Neural progenitor cell (in vitro differentiated cells): Measurements from ENCODE around the gene DDX24. TPM values are rescaled to one million over a fixed set of nuclear protein-coding genes. Genes with fewer than 3 reads are reported as not detected.

ENCODE experiments used
- DNase-seq: peaks from one replicate; pipeline ENCODE4 v3.0.0-alpha.2; 2016; ENCODE audit warnings: low spot score
- H2AFZ ChIP-seq: fragments of 200-600 bp; sonication (generic); replicated peaks from 2 replicates; pipeline ENCODE4 v1.6.1; 2016; ENCODE audit warnings: antibody characterized with exemption
- H3F3A ChIP-seq: fragments of 200-600 bp; sonication (generic); 2 replicates; pipeline ENCODE4 v1.6.1; 2016; ENCODE audit warnings: antibody characterized with exemption, low read depth
- H3K27ac ChIP-seq: fragments of 200-600 bp; sonication (generic); 2 replicates; pipeline ENCODE4 v1.5.1; 2016; ENCODE audit warnings: mild to moderate bottlenecking
- H3K27me3 ChIP-seq: fragments of 200-600 bp; sonication (generic); 2 replicates; pipeline ENCODE4 v1.6.1; 2016; ENCODE audit warnings: mild to moderate bottlenecking, moderate library complexity
- H3K36me3 ChIP-seq: fragments of 200-600 bp; sonication (generic); 2 replicates; pipeline ENCODE4 v1.5.1; 2016
- H3K4me1 ChIP-seq: fragments of 200-600 bp; sonication (generic); 2 replicates; pipeline ENCODE4 v1.6.1; 2016; ENCODE audit warnings: mixed run types
- H3K4me2 ChIP-seq: fragments of 200-600 bp; sonication (generic); 2 replicates; pipeline ENCODE4 v1.6.1; 2016
- H3K4me3 ChIP-seq: fragments of 200-600 bp; sonication (generic); 2 replicates; pipeline ENCODE4 v1.5.1; 2016
- H3K79me2 ChIP-seq: fragments of 200-600 bp; sonication (generic); 2 replicates; pipeline ENCODE4 v1.6.1; 2016; ENCODE audit warnings: low read depth
- H3K9ac ChIP-seq: fragments of 200-600 bp; sonication (generic); 2 replicates; pipeline ENCODE4 v1.6.1; 2016
- H3K9me3 ChIP-seq: fragments of 200-600 bp; sonication (generic); 2 replicates; pipeline ENCODE4 v1.5.1; 2016; ENCODE audit warnings: low read depth
- H4K20me1 ChIP-seq: fragments of 200-600 bp; sonication (generic); 2 replicates; pipeline ENCODE4 v1.6.1; 2016; ENCODE audit warnings: low read depth
- H3K27ac Mint-ChIP-seq: 3 replicates; pipeline ENCODE4 v1.8.0; 2021; ENCODE audit warnings: mixed read lengths
- H3K27me3 Mint-ChIP-seq: 2 replicates; pipeline ENCODE4 v1.8.0; 2022; ENCODE audit warnings: low read depth, mild to moderate bottlenecking, inconsistent platforms, moderate library complexity, mixed read lengths; ENCODE audit not compliant: insufficient read depth
- H3K36me3 Mint-ChIP-seq: 3 replicates; pipeline ENCODE4 v1.8.0; 2021; ENCODE audit warnings: mixed read lengths
- H3K4me1 Mint-ChIP-seq: 3 replicates; pipeline ENCODE4 v1.8.0; 2021; ENCODE audit warnings: mixed read lengths
- H3K4me3 Mint-ChIP-seq: 3 replicates; pipeline ENCODE4 v1.8.0; 2021; ENCODE audit warnings: mild to moderate bottlenecking, moderate library complexity, mixed read lengths
- H3K9me3 Mint-ChIP-seq: 3 replicates; pipeline ENCODE4 v1.8.0; 2020; ENCODE audit warnings: mixed read lengths
- EZH2 ChIP-seq: fragments of 200-600 bp; sonication (generic); IDR thresholded peaks from 2 replicates; pipeline ENCODE4 v1.6.1; 2017; ENCODE audit warnings: antibody characterized with exemption, mild to moderate bottlenecking, moderate library complexity
- EZH2phosphoT487 ChIP-seq: fragments of 200-600 bp; sonication (generic); IDR thresholded peaks from 2 replicates; pipeline ENCODE4 v1.6.1; 2017; ENCODE audit warnings: antibody characterized with exemption
- total RNA-seq: library from RNA; depleted of rRNA; stranded (reverse); fragments of >200 nt; gene quantifications from 2 replicates; pipeline ENCODE4 v1.2.3, GENCODE V29; 2015; ENCODE audit warnings: low replicate concordance
- TF ChIP-seq, protein P1 (sequence below): fragments of 200-600 bp; sonication (generic); IDR thresholded peaks from 2 replicates; pipeline ENCODE4 v1.5.1; 2017; ENCODE audit warnings: antibody characterized with exemption, mild to moderate bottlenecking

The DDX24 gene
- total RNA-seq, 1 donor from 2014 or later, result 153 TPM

- no peaks in the 10 kb centered on the region for H3K36me3 ChIP-seq
- no peak overlapping the region for H3K27ac ChIP-seq
- Mint-ChIP-seq H3K4me3 (no peak overlapping the region), H3K27ac (no peak overlapping the region), H3K27me3 (peaks cover 6% of the 10 kb centered on the region), H3K9me3 (no peaks in the 10 kb centered on the region), H3K4me1 (peaks cover 38% of the 10 kb centered on the region), H3K36me3 (peaks cover 53% of the 10 kb centered on the region)
- H3K9ac ChIP-seq, result no peak overlapping the region
- H4K20me1 ChIP-seq, result no peaks in the 10 kb centered on the region
- H3K27me3 ChIP-seq, result no peaks in the 10 kb centered on the region
- peaks cover 4% of the 10 kb centered on the region for H3K4me1 ChIP-seq
- no peak for DNase-seq
- H2AFZ ChIP-seq, result no peak overlapping the region
- TF ChIP-seq EZH2phosphoT487 (no peak), EZH2 (no peak)
- TF ChIP-seq, protein P1, sequence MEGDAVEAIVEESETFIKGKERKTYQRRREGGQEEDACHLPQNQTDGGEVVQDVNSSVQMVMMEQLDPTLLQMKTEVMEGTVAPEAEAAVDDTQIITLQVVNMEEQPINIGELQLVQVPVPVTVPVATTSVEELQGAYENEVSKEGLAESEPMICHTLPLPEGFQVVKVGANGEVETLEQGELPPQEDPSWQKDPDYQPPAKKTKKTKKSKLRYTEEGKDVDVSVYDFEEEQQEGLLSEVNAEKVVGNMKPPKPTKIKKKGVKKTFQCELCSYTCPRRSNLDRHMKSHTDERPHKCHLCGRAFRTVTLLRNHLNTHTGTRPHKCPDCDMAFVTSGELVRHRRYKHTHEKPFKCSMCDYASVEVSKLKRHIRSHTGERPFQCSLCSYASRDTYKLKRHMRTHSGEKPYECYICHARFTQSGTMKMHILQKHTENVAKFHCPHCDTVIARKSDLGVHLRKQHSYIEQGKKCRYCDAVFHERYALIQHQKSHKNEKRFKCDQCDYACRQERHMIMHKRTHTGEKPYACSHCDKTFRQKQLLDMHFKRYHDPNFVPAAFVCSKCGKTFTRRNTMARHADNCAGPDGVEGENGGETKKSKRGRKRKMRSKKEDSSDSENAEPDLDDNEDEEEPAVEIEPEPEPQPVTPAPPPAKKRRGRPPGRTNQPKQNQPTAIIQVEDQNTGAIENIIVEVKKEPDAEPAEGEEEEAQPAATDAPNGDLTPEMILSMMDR, result no peak
- no peak overlapping the region for H3K4me3 ChIP-seq
- no peaks in the 10 kb centered on the region for H3K9me3 ChIP-seq
- no peak overlapping the region for H3K4me2 ChIP-seq
- H3F3A ChIP-seq, result no peaks in the 10 kb centered on the region
- H3K79me2 ChIP-seq, result no peaks in the 10 kb centered on the region
Observed at GRCh38 chr14:94052662-94053061, 28.3 kb downstream of the DDX24 start.

GRCh38 chr14:94052199-94052598 is 28.8 kb downstream of the DDX24 start:
- Histone ChIP-seq H3K27me3 (no peaks in the 10 kb centered on the region), H3K4me2 (no peak overlapping the region), H3K9ac (no peak overlapping the region), H3K4me1 (peaks cover 4% of the 10 kb centered on the region), H3K36me3 (no peaks in the 10 kb centered on the region), H3F3A (no peaks in the 10 kb centered on the region), H3K79me2 (no peaks in the 10 kb centered on the region), H4K20me1 (no peaks in the 10 kb centered on the region), H2AFZ (no peak overlapping the region), H3K27ac (no peak overlapping the region), H3K4me3 (no peak overlapping the region), H3K9me3 (no peaks in the 10 kb centered on the region)
- Mint-ChIP-seq H3K4me3 (no peak overlapping the region), H3K36me3 (peaks cover 50% of the 10 kb centered on the region), H3K9me3 (no peaks in the 10 kb centered on the region), H3K4me1 (peaks cover 42% of the 10 kb centered on the region), H3K27ac (no peak overlapping the region), H3K27me3 (peaks cover 6% of the 10 kb centered on the region)
- no peak for TF ChIP-seq EZH2
- TF ChIP-seq, protein P1, result no peak
- TF ChIP-seq EZH2phosphoT487, result no peak
- DNase-seq, result no peak

- peaks cover 49% of the 10 kb centered on the region for H3K36me3 Mint-ChIP-seq
- no peak overlapping the region for H3K9ac ChIP-seq
- no peaks in the 10 kb centered on the region for H3K36me3 ChIP-seq
Observed at GRCh38 chr14:94051779-94052178, 29.2 kb downstream of the DDX24 start.

More at GRCh38 chr14:94051779-94052178, 29.2 kb downstream of the DDX24 start:
- H3K4me2 ChIP-seq, result no peak overlapping the region
- peak overlapping the region; percentile 9 for H3K27ac Mint-ChIP-seq
- H3K27me3 ChIP-seq, result no peaks in the 10 kb centered on the region
- H2AFZ ChIP-seq, result no peak overlapping the region
- H3K4me3 ChIP-seq, result no peak overlapping the region
- no peak for DNase-seq
- peaks cover 45% of the 10 kb centered on the region for H3K4me1 Mint-ChIP-seq
- no peaks in the 10 kb centered on the region for H3K79me2 ChIP-seq
- no peak overlapping the region for H3K27ac ChIP-seq
- no peaks in the 10 kb centered on the region for H4K20me1 ChIP-seq
- H3K9me3 ChIP-seq, result no peaks in the 10 kb centered on the region
- H3K4me1 ChIP-seq, result peaks cover 4% of the 10 kb centered on the region
- peaks cover 6% of the 10 kb centered on the region for H3K27me3 Mint-ChIP-seq
- no peaks in the 10 kb centered on the region for H3F3A ChIP-seq
- no peak overlapping the region for H3K4me3 Mint-ChIP-seq
- no peaks in the 10 kb centered on the region for H3K9me3 Mint-ChIP-seq
- TF ChIP-seq EZH2phosphoT487 (no peak), EZH2 (no peak)
- TF ChIP-seq, protein P1, result no peak
